CD8-positive, alpha-beta memory T cell (primary cell): Measurements from ENCODE around the gene PIAS3. TPM values are rescaled to one million over a fixed set of nuclear protein-coding genes. Genes with fewer than 3 reads are reported as not detected.

Experiments used
- CTCF ChIA-PET: fragments of 350-600 bp; sonication (Branson Sonifier 250); formaldehyde crosslinking; loops from one replicate; lab custom pipeline; 2021; ENCODE audit warnings: antibody characterized with exemption; lab: Charles Lee
- POLR2A ChIA-PET: fragments of 350-600 bp; sonication (Branson Sonifier 250); formaldehyde crosslinking; loops from one replicate; lab custom pipeline; 2021; ENCODE audit warnings: antibody characterized with exemption; lab: Charles Lee
- DNase-seq, 5 donors: peaks; one replicate each; pipeline versions ENCODE4 v3.0.0 to v3.0.0-alpha.2; 2020 to 2022; ENCODE audit warnings: mixed read lengths in 1 of 5
- H3K27ac ChIP-seq: one replicate; pipeline ENCODE4 v1.7.0; 2013; ENCODE audit warnings: low read depth, mild to moderate bottlenecking, low read length, moderate library complexity
- H3K27me3 ChIP-seq: 2 replicates; pipeline ENCODE4 v1.7.0; 2013; ENCODE audit warnings: low read length, mild to moderate bottlenecking; ENCODE audit not compliant: insufficient read depth, poor library complexity, severe bottlenecking
- H3K36me3 ChIP-seq: 2 replicates; pipeline ENCODE4 v1.7.0; 2013; ENCODE audit warnings: mild to moderate bottlenecking, low read length, moderate library complexity; ENCODE audit not compliant: insufficient read depth
- H3K4me1 ChIP-seq: 2 replicates; pipeline ENCODE4 v1.7.0; 2013; ENCODE audit warnings: mild to moderate bottlenecking, low read length, moderate library complexity; ENCODE audit not compliant: insufficient read depth
- H3K4me3 ChIP-seq: 2 replicates; pipeline ENCODE4 v1.7.0; 2013; ENCODE audit warnings: mild to moderate bottlenecking, low read length
- H3K9me3 ChIP-seq: 2 replicates; pipeline ENCODE4 v1.7.0; 2013; ENCODE audit warnings: mild to moderate bottlenecking, low read length
- H3K27ac Mint-ChIP-seq, 8 donors: one replicate each; pipeline ENCODE4 v1.8.0; 2020 to 2021; ENCODE audit warnings: mixed read lengths in 8 of 8, mild to moderate bottlenecking in 6 of 8, inconsistent platforms in 3 of 8, moderate library complexity in 3 of 8
- H3K27me3 Mint-ChIP-seq, 2 donors: one replicate each; pipeline ENCODE4 v1.8.0; 2020 to 2021; ENCODE audit warnings: mixed read lengths in 2 of 2, mild to moderate bottlenecking in 1 of 2, moderate library complexity in 1 of 2
- H3K36me3 Mint-ChIP-seq, 3 donors: one replicate each; pipeline ENCODE4 v1.8.0; 2020 to 2021; ENCODE audit warnings: mixed read lengths in 3 of 3, inconsistent platforms in 1 of 3, mild to moderate bottlenecking in 1 of 3
- H3K4me1 Mint-ChIP-seq, 3 donors: one replicate each; pipeline ENCODE4 v1.8.0; 2020 to 2021; ENCODE audit warnings: mixed read lengths in 3 of 3, inconsistent platforms in 1 of 3, mild to moderate bottlenecking in 1 of 3
- H3K4me3 Mint-ChIP-seq, 7 donors: one replicate each; pipeline ENCODE4 v1.8.0; 2020 to 2021; ENCODE audit warnings: mixed read lengths in 7 of 7, mild to moderate bottlenecking in 6 of 7, moderate library complexity in 4 of 7, inconsistent platforms in 2 of 7
- H3K9me3 Mint-ChIP-seq, 5 donors: one replicate each; pipeline ENCODE4 v1.8.0; 2020 to 2022; ENCODE audit warnings: mixed read lengths in 5 of 5, mild to moderate bottlenecking in 3 of 5, moderate library complexity in 2 of 5, inconsistent platforms in 1 of 5
- polyA plus RNA-seq: library from polyadenylated mRNA; unstranded; fragments of 300-500 nt; fragmentation: Illumina TruSeq; gene quantifications from one replicate; pipeline ENCODE4 v1.2.3, GENCODE V29; 2021
- total RNA-seq, 2 experiments: library from RNA; stranded (reverse); gene quantifications; one replicate each; pipeline ENCODE4 v1.2.3, GENCODE V29; 2021

PIAS3 gene
- total and polyA plus RNA-seq, 3 experiments from 2014 or later = 16.7 to 21.2 (median 18.3) TPM

GRCh38 chr1:145799806-145800205 is 59.1 kb downstream of the PIAS3 start:
- Mint-ChIP-seq H3K9me3 (peaks cover 15 to 24% (median 16%) of the 10 kb centered on the region in 5 donors), H3K4me1 (peaks cover 38 to 58% (median 45%) of the 10 kb centered on the region in 3 donors), H3K27me3 (peaks cover 0 to 2% of the 10 kb centered on the region in 2 donors), H3K36me3 (peaks cover 13 to 47% (median 45%) of the 10 kb centered on the region in 3 donors), H3K4me3 (peak overlapping the region in 1 of 7 donors; percentile 30), H3K27ac (peak overlapping the region in 2 of 8 donors; percentile 14 to 23)
- POLR2A ChIA-PET = no interaction called here
- CTCF ChIA-PET = no interaction called here
- Histone ChIP-seq H3K4me1 (peaks cover 9% of the 10 kb centered on the region), H3K4me3 (no peak overlapping the region), H3K27me3 (no peaks in the 10 kb centered on the region), H3K36me3 (peaks cover 3% of the 10 kb centered on the region), H3K27ac (no peak overlapping the region), H3K9me3 (peaks cover 12% of the 10 kb centered on the region)
- DNase-seq = no peak

Other genes starting within 250 kb of the PIAS3 start
- not detected for gene PDZK1, start 151.7 kb downstream of the PIAS3 start, total RNA-seq
- gene PDZK1, start 151.7 kb downstream of the PIAS3 start, polyA plus RNA-seq = 0.53 TPM
- 10 to 100 TPM; 22.3 to 24.6 TPM for gene CD160, start 139.6 kb downstream of the PIAS3 start, total RNA-seq
- 31.6 TPM for gene CD160, start 139.6 kb downstream of the PIAS3 start, polyA plus RNA-seq
- 10 to 100 TPM; 16.9 to 17.8 TPM for gene RNF115, start 35.0 kb downstream of the PIAS3 start, total RNA-seq
- gene RNF115, start 35.0 kb downstream of the PIAS3 start, polyA plus RNA-seq = 9.1 TPM
- 10 to 100 TPM; 53.1 to 54.1 TPM for gene POLR3C, start 34.9 kb downstream of the PIAS3 start, total RNA-seq
- gene POLR3C, start 34.9 kb downstream of the PIAS3 start, polyA plus RNA-seq = 47.5 TPM
- gene NUDT17, start 13.5 kb downstream of the PIAS3 start, total RNA-seq = 1 to 10 TPM; 1.6 to 2.2 TPM
- 2.8 TPM for gene NUDT17, start 13.5 kb downstream of the PIAS3 start, polyA plus RNA-seq
- 1 to 10 TPM in 1 of 2 experiments, under 1 TPM in 1; 0.80 to 1.0 TPM for gene ANKRD35, start 26.8 kb upstream of the PIAS3 start, total RNA-seq
- 1.3 TPM for gene ANKRD35, start 26.8 kb upstream of the PIAS3 start, polyA plus RNA-seq
- gene ITGA10, start 51.0 kb upstream of the PIAS3 start, total RNA-seq = 1 to 10 TPM; 2.2 to 3.4 TPM
- gene ITGA10, start 51.0 kb upstream of the PIAS3 start, polyA plus RNA-seq = not detected
- gene PEX11B, start 59.6 kb upstream of the PIAS3 start, total RNA-seq = 10 to 100 TPM; 42.0 to 43.1 TPM
- 46.9 TPM for gene PEX11B, start 59.6 kb upstream of the PIAS3 start, polyA plus RNA-seq
- gene RBM8A, start 68.4 kb upstream of the PIAS3 start, total RNA-seq = 100 to 1,000 TPM; 387 to 397 TPM
- 192 TPM for gene RBM8A, start 68.4 kb upstream of the PIAS3 start, polyA plus RNA-seq
- 10 to 100 TPM; 41.8 to 42.6 TPM for gene LIX1L, start 98.9 kb upstream of the PIAS3 start, total RNA-seq
- gene LIX1L, start 98.9 kb upstream of the PIAS3 start, polyA plus RNA-seq = 33.5 TPM
- gene ANKRD34A, start 105.5 kb upstream of the PIAS3 start, total RNA-seq = 1 to 10 TPM; 6.9 to 8.7 TPM
- gene ANKRD34A, start 105.5 kb upstream of the PIAS3 start, polyA plus RNA-seq = 0.97 TPM
- gene POLR3GL, start 105.6 kb upstream of the PIAS3 start, total RNA-seq = 10 to 100 TPM; 21.6 to 22.8 TPM
- gene POLR3GL, start 105.6 kb upstream of the PIAS3 start, polyA plus RNA-seq = 103 TPM
- 100 to 1,000 TPM; 167 to 170 TPM for gene TXNIP, start 137.5 kb upstream of the PIAS3 start, total RNA-seq
- 4,579 TPM for gene TXNIP, start 137.5 kb upstream of the PIAS3 start, polyA plus RNA-seq
- gene HJV, start 162.7 kb upstream of the PIAS3 start, total RNA-seq = not detected
- gene HJV, start 162.7 kb upstream of the PIAS3 start, polyA plus RNA-seq = not detected